Measurements from ENCODE around the gene TPSG1. TPM values are rescaled to one million over a fixed set of nuclear protein-coding genes. Genes with fewer than 3 reads are reported as not detected.
"Not testable (repeated sequence)": the region's sequence is repeated elsewhere in the genome, so short reads cannot be mapped to it uniquely, and the experiment has no call there.

Gene TPSG1
- total RNA-seq, 1 experiment from 2014 or later, result not detected

DNA sequence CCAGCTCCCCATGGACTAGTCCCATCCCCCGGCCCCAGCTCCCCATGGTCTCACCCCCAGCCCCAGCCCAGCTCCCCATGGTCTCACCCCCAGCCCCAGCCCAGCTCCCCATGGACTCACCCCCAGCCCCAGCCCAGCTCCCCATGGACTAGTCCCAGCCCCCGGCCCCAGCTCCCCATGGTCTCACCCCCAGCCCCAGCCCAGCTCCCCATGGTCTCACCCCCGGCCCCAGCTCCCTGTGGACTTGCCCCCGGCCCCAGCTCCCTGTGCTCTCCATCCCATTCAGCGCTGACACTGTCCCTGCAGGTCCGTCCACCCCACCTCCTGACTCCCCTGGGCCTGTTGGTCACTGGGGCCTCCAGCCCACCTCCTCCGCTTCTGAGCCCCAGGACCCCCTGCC is 6.2 kb upstream of the TPSG1 start:
- H3K36me3 ChIP-seq (ENCODE audit: control insufficient read depth in 1 of 2, insufficient read depth in 2 of 2, low read length in 2 of 2); H3K4me3 ChIP-seq (replicated peaks in 1 of 2; ENCODE audit: low read depth in 1 of 2, low read length in 2 of 2); H3K27ac ChIP-seq (ENCODE audit: low read depth, low read length); ATAC-seq; H3K9me3 ChIP-seq (ENCODE audit: control insufficient read depth in 1 of 2, insufficient read depth in 1 of 2, low read depth in 1 of 2, low read length in 2 of 2); H4K20me1 ChIP-seq (ENCODE audit: insufficient read depth); H3K4me1 ChIP-seq (ENCODE audit: control insufficient read depth in 1 of 2, insufficient read depth in 2 of 2, low read length in 2 of 2); BruUV-seq (replicated peaks); H3K27me3 ChIP-seq (ENCODE audit: insufficient read depth, low read length); H2AFZ ChIP-seq (ENCODE audit: low read depth, low read length, poor library complexity, severe bottlenecking); CTCF ChIA-PET; H3K9me2 ChIP-seq (ENCODE audit: insufficient read depth); intact Hi-C loops (cut with micrococcal nuclease); RAD21 ChIA-PET (ENCODE audit: low non-redundant PET in 1 of 2, low total read pairs in 2 of 2, uncharacterized antibody in 2 of 2, unreplicated experiment in 2 of 2); H3K79me2 ChIP-seq (ENCODE audit: insufficient read depth, low read length); H3K9ac ChIP-seq (ENCODE audit: low read length); DNase-seq (ENCODE audit: low read depth, low spot score); POLR2A ChIA-PET; H3K4me2 ChIP-seq (ENCODE audit: low read length): not testable (repeated sequence)

DNA sequence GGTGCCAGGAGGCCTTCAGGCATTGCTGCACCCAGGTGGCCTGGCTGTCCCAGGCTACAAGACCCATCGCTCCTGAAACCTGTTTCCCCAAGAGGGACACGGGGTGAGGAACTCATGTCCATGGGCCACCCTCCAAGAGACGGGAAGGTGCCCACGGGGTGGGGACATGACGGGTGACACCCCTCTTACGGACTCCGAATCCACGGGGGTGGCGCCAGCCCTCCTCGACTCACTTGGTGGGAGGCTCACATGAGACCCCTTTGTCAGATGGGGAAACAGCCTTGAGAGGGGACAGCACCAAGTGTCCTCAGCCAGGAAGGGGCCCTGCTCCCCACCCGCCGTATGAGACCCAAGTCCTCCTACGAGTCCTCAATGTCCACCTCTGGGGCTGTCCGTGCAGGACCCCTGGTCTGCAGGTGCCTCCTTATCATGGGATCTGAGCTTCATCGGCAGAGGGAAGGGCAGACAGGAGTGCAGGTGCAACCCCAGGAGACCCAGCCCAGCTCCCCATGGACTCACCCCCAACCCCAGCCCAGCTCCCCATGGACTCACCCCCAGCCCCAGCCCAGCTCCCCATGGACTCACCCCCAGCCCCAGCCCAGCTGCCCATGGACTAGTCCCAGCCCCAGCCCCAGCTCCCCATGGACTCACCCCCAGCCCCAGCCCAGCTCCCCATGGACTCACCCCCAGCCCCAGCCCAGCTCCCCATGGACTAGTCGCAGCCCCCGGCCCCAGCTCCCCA is 5.6 kb upstream of the TPSG1 start:
- H3K27me3 ChIP-seq (ENCODE audit: insufficient read depth, low read length); H3K9ac ChIP-seq (ENCODE audit: low read length); BruUV-seq (replicated peaks): not testable (repeated sequence)

DNA sequence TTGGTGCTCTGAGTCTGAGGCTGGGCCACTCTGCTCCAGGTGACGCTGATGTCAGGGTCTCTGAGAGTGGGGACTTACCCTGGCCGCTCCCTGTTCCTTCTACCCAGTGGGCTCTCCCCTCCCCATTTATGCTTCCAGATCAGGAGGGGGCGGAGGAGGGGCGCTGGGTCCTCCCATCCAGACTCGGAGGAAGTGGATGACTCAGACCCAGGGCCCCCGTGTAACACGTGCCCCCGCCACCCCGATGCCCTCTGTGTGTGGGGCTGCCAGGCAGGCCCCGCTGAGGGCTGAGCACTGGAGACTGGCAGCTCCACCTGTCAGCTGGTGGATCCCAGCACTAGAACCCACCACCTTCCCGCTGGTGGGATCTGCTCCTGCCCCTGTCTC is 5.0 kb upstream of the TPSG1 start, which contains the start of gene TPSB2:
TPSB2 (minus strand) TSS at position 101 of the 387 bp plus-strand sequence. CDS start 233 bp downstream, outside the sequence.
- H3K36me3 ChIP-seq (ENCODE audit: control insufficient read depth in 1 of 2, insufficient read depth in 2 of 2, low read length in 2 of 2); ATAC-seq; intact Hi-C loops (cut with micrococcal nuclease); H3K4me2 ChIP-seq (ENCODE audit: low read length); H3K27ac ChIP-seq (ENCODE audit: low read depth, low read length); H3K79me2 ChIP-seq (ENCODE audit: insufficient read depth, low read length); H2AFZ ChIP-seq (ENCODE audit: low read depth, low read length, poor library complexity, severe bottlenecking); BruUV-seq (replicated peaks); H3K4me1 ChIP-seq (ENCODE audit: control insufficient read depth in 1 of 2, insufficient read depth in 2 of 2, low read length in 2 of 2); H4K20me1 ChIP-seq (ENCODE audit: insufficient read depth); CTCF ChIA-PET; H3K4me3 ChIP-seq (replicated peaks in 1 of 2; ENCODE audit: low read depth in 1 of 2, low read length in 2 of 2); RAD21 ChIA-PET (ENCODE audit: low non-redundant PET in 1 of 2, low total read pairs in 2 of 2, uncharacterized antibody in 2 of 2, unreplicated experiment in 2 of 2); POLR2A ChIA-PET; DNase-seq (ENCODE audit: low read depth, low spot score); H3K27me3 ChIP-seq (ENCODE audit: insufficient read depth, low read length); H3K9me2 ChIP-seq (ENCODE audit: insufficient read depth); H3K9ac ChIP-seq (ENCODE audit: low read length); H3K9me3 ChIP-seq (ENCODE audit: control insufficient read depth in 1 of 2, insufficient read depth in 1 of 2, low read depth in 1 of 2, low read length in 2 of 2): not testable (repeated sequence)

More for the DNA sequence above, 5.6 kb upstream of the TPSG1 start:
- intact Hi-C loops (cut with micrococcal nuclease); H3K9me2 ChIP-seq (ENCODE audit: insufficient read depth); RAD21 ChIA-PET (ENCODE audit: low non-redundant PET in 1 of 2, low total read pairs in 2 of 2, uncharacterized antibody in 2 of 2, unreplicated experiment in 2 of 2); H3K4me3 ChIP-seq (replicated peaks in 1 of 2; ENCODE audit: low read depth in 1 of 2, low read length in 2 of 2); H3K4me1 ChIP-seq (ENCODE audit: control insufficient read depth in 1 of 2, insufficient read depth in 2 of 2, low read length in 2 of 2); H3K4me2 ChIP-seq (ENCODE audit: low read length); H3K36me3 ChIP-seq (ENCODE audit: control insufficient read depth in 1 of 2, insufficient read depth in 2 of 2, low read length in 2 of 2); H3K9me3 ChIP-seq (ENCODE audit: control insufficient read depth in 1 of 2, insufficient read depth in 1 of 2, low read depth in 1 of 2, low read length in 2 of 2); H2AFZ ChIP-seq (ENCODE audit: low read depth, low read length, poor library complexity, severe bottlenecking); H4K20me1 ChIP-seq (ENCODE audit: insufficient read depth); ATAC-seq; H3K27ac ChIP-seq (ENCODE audit: low read depth, low read length); POLR2A ChIA-PET; H3K79me2 ChIP-seq (ENCODE audit: insufficient read depth, low read length); DNase-seq (ENCODE audit: low read depth, low spot score); CTCF ChIA-PET: not testable (repeated sequence)

DNA sequence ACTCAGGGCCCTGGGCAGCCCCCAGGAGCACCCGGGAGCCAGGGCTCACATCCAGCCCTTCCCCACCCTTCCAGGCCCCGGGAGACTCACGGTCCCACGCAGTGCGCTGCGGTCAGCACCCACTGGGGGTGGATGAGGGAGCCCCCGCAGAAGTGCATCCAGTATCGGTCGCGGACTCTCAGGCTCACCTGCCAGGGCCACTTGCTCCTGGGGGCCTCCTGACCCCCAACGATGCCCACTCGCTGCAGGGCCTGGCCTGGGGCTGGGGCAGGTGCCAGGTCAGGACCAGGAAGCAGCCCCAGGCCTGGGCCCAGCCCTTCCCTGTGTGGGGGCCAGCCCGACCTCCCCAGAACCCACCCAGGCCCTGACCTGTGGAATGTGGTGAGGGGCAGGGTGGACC is 4.4 kb upstream of the TPSG1 start:
- POLR2A ChIA-PET; intact Hi-C loops (cut with micrococcal nuclease); BruUV-seq (replicated peaks); H3K4me2 ChIP-seq (ENCODE audit: low read length); H2AFZ ChIP-seq (ENCODE audit: low read depth, low read length, poor library complexity, severe bottlenecking); H3K4me1 ChIP-seq (ENCODE audit: control insufficient read depth in 1 of 2, insufficient read depth in 2 of 2, low read length in 2 of 2); H3K9ac ChIP-seq (ENCODE audit: low read length); CTCF ChIA-PET; H3K4me3 ChIP-seq (replicated peaks in 1 of 2; ENCODE audit: low read depth in 1 of 2, low read length in 2 of 2); RAD21 ChIA-PET (ENCODE audit: low non-redundant PET in 1 of 2, low total read pairs in 2 of 2, uncharacterized antibody in 2 of 2, unreplicated experiment in 2 of 2); H4K20me1 ChIP-seq (ENCODE audit: insufficient read depth); H3K36me3 ChIP-seq (ENCODE audit: control insufficient read depth in 1 of 2, insufficient read depth in 2 of 2, low read length in 2 of 2); H3K27me3 ChIP-seq (ENCODE audit: insufficient read depth, low read length); DNase-seq (ENCODE audit: low read depth, low spot score); ATAC-seq; H3K9me3 ChIP-seq (ENCODE audit: control insufficient read depth in 1 of 2, insufficient read depth in 1 of 2, low read depth in 1 of 2, low read length in 2 of 2); H3K27ac ChIP-seq (ENCODE audit: low read depth, low read length); H3K79me2 ChIP-seq (ENCODE audit: insufficient read depth, low read length); H3K9me2 ChIP-seq (ENCODE audit: insufficient read depth): not testable (repeated sequence)
